ENCODE measurements around the gene SIPA1L2.

The SIPA1L2 gene

DNA sequence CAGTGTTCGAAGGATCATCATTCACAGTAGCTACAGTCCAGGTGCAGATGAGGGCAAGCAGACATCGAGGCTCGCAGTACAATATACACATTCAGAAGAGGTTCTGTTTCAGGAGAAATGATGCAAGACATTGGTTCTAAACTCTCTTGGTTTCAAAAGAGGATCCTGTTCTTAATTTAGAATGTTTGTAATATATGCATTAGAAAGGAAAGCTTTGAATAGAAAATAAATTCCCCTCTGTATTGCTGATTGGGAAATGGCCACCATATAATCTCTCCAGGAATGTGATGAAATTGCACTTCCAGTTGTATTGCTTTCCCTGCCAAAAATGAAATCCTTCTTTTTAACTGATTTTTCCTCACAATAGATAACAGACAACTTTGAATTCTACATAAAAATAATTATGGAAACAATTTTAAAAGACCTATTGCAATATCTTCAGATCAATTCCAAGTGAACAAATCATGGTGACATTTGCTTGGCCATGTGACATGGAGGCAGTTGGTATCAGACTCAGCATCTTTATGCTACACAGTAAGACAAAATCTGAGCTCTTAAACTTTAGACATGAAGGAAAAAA is 27.6 kb upstream of the SIPA1L2 start:
- no peaks in the 10 kb centered on the region for H4K20me1 ChIP-seq (ENCODE audit: low read depth, low read length)
- no peak overlapping the region for H3K27ac ChIP-seq (ENCODE audit: low read depth, low read length)
- no peak overlapping the region for H3K9ac ChIP-seq (ENCODE audit: low read length)
- H3K4me3 ChIP-seq (ENCODE audit: insufficient read depth, low read length, poor library complexity, severe bottlenecking): no peak overlapping the region
- H3F3A ChIP-seq (ENCODE audit: insufficient read depth): no peaks in the 10 kb centered on the region
- H3K36me3 ChIP-seq (ENCODE audit: low read length): no peaks in the 10 kb centered on the region
- H3K79me2 ChIP-seq (ENCODE audit: insufficient read depth, low read length): no peaks in the 10 kb centered on the region
- H3K4me2 ChIP-seq (ENCODE audit: low read depth, low read length, poor library complexity, severe bottlenecking): no peak overlapping the region
- TF ChIP-seq, protein P1, sequence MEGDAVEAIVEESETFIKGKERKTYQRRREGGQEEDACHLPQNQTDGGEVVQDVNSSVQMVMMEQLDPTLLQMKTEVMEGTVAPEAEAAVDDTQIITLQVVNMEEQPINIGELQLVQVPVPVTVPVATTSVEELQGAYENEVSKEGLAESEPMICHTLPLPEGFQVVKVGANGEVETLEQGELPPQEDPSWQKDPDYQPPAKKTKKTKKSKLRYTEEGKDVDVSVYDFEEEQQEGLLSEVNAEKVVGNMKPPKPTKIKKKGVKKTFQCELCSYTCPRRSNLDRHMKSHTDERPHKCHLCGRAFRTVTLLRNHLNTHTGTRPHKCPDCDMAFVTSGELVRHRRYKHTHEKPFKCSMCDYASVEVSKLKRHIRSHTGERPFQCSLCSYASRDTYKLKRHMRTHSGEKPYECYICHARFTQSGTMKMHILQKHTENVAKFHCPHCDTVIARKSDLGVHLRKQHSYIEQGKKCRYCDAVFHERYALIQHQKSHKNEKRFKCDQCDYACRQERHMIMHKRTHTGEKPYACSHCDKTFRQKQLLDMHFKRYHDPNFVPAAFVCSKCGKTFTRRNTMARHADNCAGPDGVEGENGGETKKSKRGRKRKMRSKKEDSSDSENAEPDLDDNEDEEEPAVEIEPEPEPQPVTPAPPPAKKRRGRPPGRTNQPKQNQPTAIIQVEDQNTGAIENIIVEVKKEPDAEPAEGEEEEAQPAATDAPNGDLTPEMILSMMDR (IDR thresholded peaks at IDR 0.05; ENCODE audit: insufficient read depth, low read length, poor library complexity, severe bottlenecking): no peak
- TF ChIP-seq EZH2phosphoT487 (conservative IDR thresholded peaks at IDR 0.05; ENCODE audit: low read length): no peak
- no peaks in the 10 kb centered on the region for H3K9me3 ChIP-seq (ENCODE audit: insufficient read depth, low read length)
- H3K9me2 ChIP-seq (replicated peaks; ENCODE audit: insufficient read depth, low read length): no peaks in the 10 kb centered on the region; the same call in 1 of the 2 replicates
- H2AFZ ChIP-seq (ENCODE audit: low read depth, low read length, severe bottlenecking): no peak overlapping the region
- no peaks in the 10 kb centered on the region for H3K27me3 ChIP-seq (ENCODE audit: low read length)

DNA sequence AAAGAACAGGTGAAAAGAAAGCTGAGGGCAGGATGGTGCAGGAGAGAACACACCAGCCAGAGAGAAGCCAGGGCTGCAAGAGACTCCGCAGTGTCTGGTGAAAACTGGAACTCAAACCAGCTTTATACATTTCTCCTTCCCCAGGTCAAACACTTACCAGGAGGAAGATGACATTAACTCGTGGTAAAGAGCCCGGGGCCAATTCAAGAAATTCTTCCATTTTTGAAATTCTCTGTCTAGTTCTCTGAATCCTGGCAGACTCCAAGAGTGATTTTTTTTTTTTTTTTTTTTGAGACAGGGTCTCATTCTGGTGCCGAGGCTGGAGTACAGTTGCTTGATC is 25.8 kb upstream of the SIPA1L2 start:
- Histone ChIP-seq H3K27ac (ENCODE audit: low read depth, low read length) (no peak overlapping the region), H3K9me2 (replicated peaks; ENCODE audit: insufficient read depth, low read length) (no peaks in the 10 kb centered on the region; the same call in 1 of the 2 replicates)

DNA sequence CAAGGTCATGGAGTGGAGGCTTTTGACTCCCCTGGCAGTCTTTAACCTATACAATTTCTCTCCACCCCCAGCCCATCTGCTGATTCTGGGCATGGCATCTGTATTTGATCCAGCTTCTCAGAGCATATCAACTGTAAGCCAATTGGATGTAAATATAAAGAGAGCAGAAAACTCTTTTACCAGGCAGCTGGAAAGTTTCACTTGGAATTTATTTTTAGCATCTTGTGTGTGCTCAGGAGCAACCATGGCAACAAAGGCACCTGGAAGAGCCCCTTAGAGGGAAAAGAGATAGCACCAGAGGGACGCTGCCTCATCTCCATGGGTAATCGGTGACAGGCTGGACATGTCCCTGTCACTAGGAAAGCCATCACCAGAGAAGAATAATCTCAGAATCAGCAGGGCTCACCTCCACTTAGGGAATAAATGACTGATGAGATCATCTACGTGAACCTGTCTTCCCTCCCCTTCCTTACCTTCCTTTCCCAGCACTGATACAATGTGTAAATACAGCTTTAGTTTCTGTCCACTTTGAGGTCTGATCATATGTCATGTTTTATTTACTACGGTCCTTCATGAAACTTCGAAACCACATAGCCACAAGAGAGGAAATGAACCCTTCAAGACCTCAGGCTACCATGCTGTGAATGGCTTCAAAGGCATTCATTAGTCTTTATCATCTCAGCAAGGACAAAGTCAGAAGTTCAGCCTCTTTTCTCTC is 25.3 kb upstream of the SIPA1L2 start:
- no peaks in the 10 kb centered on the region; the same call in 1 of the 2 replicates for H3K9me2 ChIP-seq (replicated peaks; ENCODE audit: insufficient read depth, low read length)
- no peaks in the 10 kb centered on the region for H3K9me3 ChIP-seq (ENCODE audit: insufficient read depth, low read length)
- TF ChIP-seq EZH2phosphoT487 (conservative IDR thresholded peaks at IDR 0.05; ENCODE audit: low read length): no peak
- TF ChIP-seq, protein P1 (IDR thresholded peaks at IDR 0.05; ENCODE audit: insufficient read depth, low read length, poor library complexity, severe bottlenecking): no peak
- H3K9ac ChIP-seq (ENCODE audit: low read length): no peak overlapping the region
- no peaks in the 10 kb centered on the region for H3K27me3 ChIP-seq (ENCODE audit: low read length)
- no peak overlapping the region for H2AFZ ChIP-seq (ENCODE audit: low read depth, low read length, severe bottlenecking)
- no peaks in the 10 kb centered on the region for H3K36me3 ChIP-seq (ENCODE audit: low read length)
- no peak overlapping the region for H3K4me2 ChIP-seq (ENCODE audit: low read depth, low read length, poor library complexity, severe bottlenecking)
- H3K4me3 ChIP-seq (ENCODE audit: insufficient read depth, low read length, poor library complexity, severe bottlenecking): no peak overlapping the region
- no peaks in the 10 kb centered on the region for H3F3A ChIP-seq (ENCODE audit: insufficient read depth)
- H3K27ac ChIP-seq (ENCODE audit: low read depth, low read length): no peak overlapping the region
- H3K79me2 ChIP-seq (ENCODE audit: insufficient read depth, low read length): no peaks in the 10 kb centered on the region
- H4K20me1 ChIP-seq (ENCODE audit: low read depth, low read length): no peaks in the 10 kb centered on the region

More for the DNA sequence above, 25.8 kb upstream of the SIPA1L2 start:
- no peaks in the 10 kb centered on the region for H3K79me2 ChIP-seq (ENCODE audit: insufficient read depth, low read length)
- no peak overlapping the region for H3K4me2 ChIP-seq (ENCODE audit: low read depth, low read length, poor library complexity, severe bottlenecking)
- no peaks in the 10 kb centered on the region for H3F3A ChIP-seq (ENCODE audit: insufficient read depth)
- H3K9ac ChIP-seq (ENCODE audit: low read length): no peak overlapping the region
- no peaks in the 10 kb centered on the region for H3K36me3 ChIP-seq (ENCODE audit: low read length)
- TF ChIP-seq EZH2phosphoT487 (conservative IDR thresholded peaks at IDR 0.05; ENCODE audit: low read length): no peak
- TF ChIP-seq, protein P1 (IDR thresholded peaks at IDR 0.05; ENCODE audit: insufficient read depth, low read length, poor library complexity, severe bottlenecking): no peak
- no peak overlapping the region for H2AFZ ChIP-seq (ENCODE audit: low read depth, low read length, severe bottlenecking)
- H4K20me1 ChIP-seq (ENCODE audit: low read depth, low read length): no peaks in the 10 kb centered on the region
- H3K4me3 ChIP-seq (ENCODE audit: insufficient read depth, low read length, poor library complexity, severe bottlenecking): no peak overlapping the region
- H3K9me3 ChIP-seq (ENCODE audit: insufficient read depth, low read length): no peaks in the 10 kb centered on the region
- H3K27me3 ChIP-seq (ENCODE audit: low read length): no peaks in the 10 kb centered on the region

Measured in SU-DHL-6 (cell line).